ENCODE data around the gene FTCD. TPM values are rescaled to one million over a fixed set of nuclear protein-coding genes. Genes with fewer than 3 reads are reported as not detected.
A peak's percentile ranks its signal among the peaks of the same experiment; 100 is the strongest.

FTCD gene
- total and polyA plus RNA-seq, 9 of the 15 experiments (the other 6 are each of a cell fraction or from before 2014, with no cell fraction given) = 0.11 to 1.6 (median 0.67) TPM; not detected in 5

DNA sequence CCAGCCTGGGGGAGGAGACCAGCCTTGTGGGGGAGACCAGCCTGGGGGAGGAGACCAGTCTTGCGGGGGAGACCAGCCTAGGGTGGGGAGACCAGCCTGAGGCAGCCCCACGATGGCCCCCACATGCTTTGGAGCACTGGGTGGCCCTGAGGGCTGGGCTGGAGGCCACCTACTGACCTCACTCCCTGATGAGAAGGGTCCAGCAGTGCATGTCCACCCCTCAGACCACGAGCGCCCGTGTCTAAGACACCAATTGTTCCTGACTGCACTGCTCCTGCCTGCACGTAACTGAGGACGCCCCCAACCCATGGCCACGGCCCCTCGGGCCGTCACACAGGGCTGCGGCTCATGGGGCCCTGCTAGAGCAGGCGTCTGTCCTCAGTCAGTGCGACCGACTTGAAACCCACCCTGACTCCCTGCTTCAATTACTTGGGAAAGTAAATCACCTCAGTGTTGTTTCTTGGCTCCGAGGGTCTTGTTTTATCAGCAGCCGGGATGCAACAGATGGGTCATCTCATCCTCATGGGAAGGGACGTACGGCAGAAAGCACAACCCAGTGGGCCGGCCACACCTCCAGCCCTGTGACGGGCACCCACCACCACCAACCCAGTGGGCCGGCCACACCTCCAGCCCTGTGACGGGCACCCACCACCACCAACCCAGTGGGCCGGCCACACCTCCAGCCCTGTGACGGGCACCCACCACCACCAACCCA is 28.7 kb upstream of the FTCD start, which contains the start of gene SPATC1L (continued):
- no peak for TF ChIP-seq JUN (IDR thresholded peaks at IDR 0.05; ENCODE audit: borderline replicate concordance, low read depth, low read length)
- TF ChIP-seq JUN (CRISPR knock-in tag; IDR thresholded peaks at IDR 0.05; ENCODE audit: borderline replicate concordance) = no peak; the same call in 1 of the 2 replicates
- no peak for TF ChIP-seq NUFIP1 (IDR thresholded peaks at IDR 0.05; ENCODE audit: partially characterized antibody)
- TF ChIP-seq KLF10 (CRISPR knock-in tag; IDR thresholded peaks at IDR 0.05) = no peak
- TF ChIP-seq ZNF354B (CRISPR knock-in tag; IDR thresholded peaks at IDR 0.05) = no peak
- TF ChIP-seq ZNF511 (CRISPR knock-in tag; IDR thresholded peaks at IDR 0.05) = peak; percentile 66; the same call in 1 of the 2 replicates
- TF ChIP-seq NFIX (CRISPR knock-in tag; IDR thresholded peaks at IDR 0.05; ENCODE audit: low read depth) = no peak
- TF ChIP-seq ZKSCAN3 (CRISPR knock-in tag; IDR thresholded peaks at IDR 0.05) = no peak
- no peak for TF ChIP-seq MCM5 (IDR thresholded peaks at IDR 0.05; ENCODE audit: low read depth)
- TF ChIP-seq ETV5 (CRISPR knock-in tag; IDR thresholded peaks at IDR 0.05; ENCODE audit: low read depth) = no peak; the same call in 1 of the 2 replicates
- TF ChIP-seq CBFA2T3 (IDR thresholded peaks at IDR 0.05) = 0 out of 2 replicates have a peak, but pooled peaks have one; percentile 12
- no peak for TF ChIP-seq ZZZ3 (IDR thresholded peaks at IDR 0.05)
- no peak for TF ChIP-seq ADNP (tag; IDR thresholded peaks at IDR 0.05)
- peak; percentile 96 for TF ChIP-seq PRDM10 (IDR thresholded peaks at IDR 0.05; ENCODE audit: partially characterized antibody)
- TF ChIP-seq BRD9 (IDR thresholded peaks at IDR 0.05; ENCODE audit: low read depth, partially characterized antibody) = peak; percentile 74
- TF ChIP-seq ZNF668 (CRISPR knock-in tag; IDR thresholded peaks at IDR 0.05) = no peak
- no peak for TF ChIP-seq SRF (CRISPR knock-in tag; IDR thresholded peaks at IDR 0.05)
- TF ChIP-seq RREB1 (CRISPR knock-in tag; IDR thresholded peaks at IDR 0.05) = no peak
